K562 (cell line): ENCODE results near the gene P3H1. TPM values are rescaled to one million over a fixed set of nuclear protein-coding genes. Genes with fewer than 3 reads are reported as not detected.

Experiments
- AFF1 ChIP-seq, 2 experiments: fragments of 450-650 bp; IDR thresholded peaks; 2 replicates each; pipeline ENCODE4 v1.6.1; 2018; ENCODE audit warnings: mild to moderate bottlenecking in 2 of 2, low read depth in 1 of 2; ENCODE audit not compliant: partially characterized antibody in 2 of 2
- BCL6 ChIP-seq: fragments of 250-450 bp; sonication (Bioruptor Pico); IDR thresholded peaks from 2 replicates; pipeline ENCODE4 v1.4.0; 2020
- DPF2 ChIP-seq: fragments of 450-650 bp; IDR thresholded peaks from 2 replicates; pipeline ENCODE4 v1.6.1; 2016
- ILF3 ChIP-seq: fragments of 450-650 bp; IDR thresholded peaks from 2 replicates; pipeline ENCODE4 v1.6.1; 2018; ENCODE audit warnings: antibody characterized with exemption, mild to moderate bottlenecking, moderate library complexity, borderline replicate concordance
- NBN ChIP-seq: fragments of 450-650 bp; IDR thresholded peaks from 2 replicates; pipeline ENCODE4 v1.6.1; 2016; ENCODE audit warnings: low read depth, mild to moderate bottlenecking
- PREB ChIP-seq: sonication (generic); formaldehyde crosslinking; IDR thresholded peaks from 2 replicates; pipeline ENCODE4 v1.8.1; 2023; ENCODE audit warnings: mild to moderate bottlenecking, missing genetic modification reagents
- RBM25 ChIP-seq: fragments of 200-400 bp; formaldehyde crosslinking; IDR thresholded peaks from 2 replicates; pipeline ENCODE4 v1.6.1; 2018; ENCODE audit warnings: low read length, low read depth, moderate library complexity; ENCODE audit not compliant: severe bottlenecking
- SIX5 ChIP-seq, 2 experiments: IDR thresholded peaks; 2 replicates each; pipeline ENCODE4 v1.6.1; 2011; ENCODE audit warnings: low read length in 2 of 2, borderline replicate concordance in 1 of 2, low read depth in 1 of 2, mild to moderate bottlenecking in 1 of 2, moderate library complexity in 1 of 2; ENCODE audit not compliant: insufficient read depth in 1 of 2
- STAT5A ChIP-seq: IDR thresholded peaks from 2 replicates; pipeline ENCODE4 v1.6.1; 2012; ENCODE audit warnings: low read length, inconsistent platforms, borderline replicate concordance
- TEAD4 ChIP-seq, 2 experiments: sonication (generic) in 1 of 2; formaldehyde crosslinking in 1 of 2; IDR thresholded peaks; 2 replicates each; pipeline versions ENCODE4 v1.6.1 to v1.8.0; 2012 to 2022; ENCODE audit warnings: borderline replicate concordance in 1 of 2, inconsistent platforms in 1 of 2, low read length in 1 of 2, mild to moderate bottlenecking in 1 of 2, missing genetic modification reagents in 1 of 2
- ZBTB2 ChIP-seq: fragments of 450-650 bp; IDR thresholded peaks from 2 replicates; pipeline ENCODE4 v1.6.1; 2016; ENCODE audit warnings: antibody characterized with exemption
- ZBTB43 ChIP-seq: sonication (generic); formaldehyde crosslinking; IDR thresholded peaks from 2 replicates; pipeline ENCODE4 v1.8.0; 2023; ENCODE audit warnings: mild to moderate bottlenecking, missing genetic modification reagents
- ZNF707 ChIP-seq: fragments of 250-450 bp; sonication (Bioruptor Pico); conservative IDR thresholded peaks from 2 replicates; pipeline ENCODE4 v1.8.0; 2022; ENCODE audit warnings: inconsistent platforms, mild to moderate bottlenecking, moderate library complexity
- polyA plus RNA-seq, 8 experiments: library from polyadenylated mRNA; depleted of rRNA in 4 of 8; stranded (reverse) in 5 of 8; unstranded in 3 of 8; fragments of >200 nt; fragmentation: Nextera tagmentation in 2 of 8; fragmentation: Illumina TruSeq in 1 of 8; extraction: Ambion mirVana in 2 of 8; extraction: Trizol in 1 of 8; gene quantifications; 2 replicates each; pipeline versions ENCODE4 v1.2.1 to v1.2.3, GENCODE V29; 2011 to 2014; ENCODE audit warnings: inconsistent platforms in 1 of 8, missing spikeins in 1 of 8
- total RNA-seq, 7 experiments: library from RNA; depleted of rRNA in 6 of 7; stranded (reverse); fragments of >200 nt in 6 of 7; fragmentation: Illumina TruSeq in 2 of 7; extraction: Trizol in 2 of 7; gene quantifications; 2 replicates each; pipeline versions ENCODE4 v1.2.1 to v1.2.3, GENCODE V29; 2011 to 2021; ENCODE audit warnings: low replicate concordance in 1 of 7
- TF ChIP-seq, protein P1 (sequence below): fragments of 250-450 bp; sonication (Bioruptor Pico); IDR thresholded peaks from 2 replicates; pipeline ENCODE4 v1.9.0; 2021; ENCODE audit warnings: mild to moderate bottlenecking, inconsistent platforms
- TF ChIP-seq, protein P2 (sequence below): fragments of 450-650 bp; IDR thresholded peaks from 2 replicates; pipeline ENCODE4 v1.6.1; 2014; ENCODE audit warnings: low read depth, mild to moderate bottlenecking, moderate library complexity, borderline replicate concordance

P3H1 gene
- total and polyA plus RNA-seq, 9 of the 15 experiments (the other 6 are each of a cell fraction or from before 2014, with no cell fraction given), result 1.7 to 81.7 (median 45.7) TPM

DNA sequence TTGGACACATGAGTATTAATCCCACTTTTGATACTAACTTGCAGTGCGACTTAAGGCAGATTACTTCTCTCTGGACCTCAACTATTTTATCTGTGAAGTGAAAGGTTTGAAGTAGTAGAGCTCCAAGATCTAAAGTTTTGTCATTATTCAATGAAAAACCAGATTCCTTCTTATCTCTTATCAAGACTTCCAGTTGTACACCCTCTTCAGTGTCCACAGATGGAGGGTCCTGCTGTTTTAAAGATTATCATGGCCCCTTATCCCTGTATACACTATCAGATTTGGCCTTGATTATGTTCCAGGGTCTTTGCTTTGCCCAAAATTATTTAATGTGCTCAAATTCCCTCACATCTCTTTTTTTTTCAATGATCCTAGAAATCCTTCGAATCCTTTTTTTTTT is 1.3 kb upstream of the P3H1 start (continued):
- TF ChIP-seq ZBTB2 (no peak), SIX5 (IDR thresholded peaks at IDR 0.05; ENCODE audit: borderline replicate concordance in 1 of 2, insufficient read depth in 1 of 2, low read depth in 1 of 2, low read length in 2 of 2) (no peak), STAT5A (0 out of 2 replicates have a peak, but pooled peaks have one; percentile 17), ZNF707 (CRISPR knock-in tag) (no peak), NBN (no peak), TEAD4 (IDR thresholded peaks at IDR 0.05; ENCODE audit: low read length) (peak; percentile 49; the same call in 1 of the 2 replicates), TEAD4 (CRISPR knock-in tag; IDR thresholded peaks at IDR 0.05; ENCODE audit: borderline replicate concordance) (no peak), ILF3 (no peak), DPF2 (0 out of 2 replicates have a peak, but pooled peaks have one; percentile 13), PREB (CRISPR knock-in tag) (no peak), ZBTB43 (no peak), AFF1 (IDR thresholded peaks at IDR 0.05; ENCODE audit: low read depth in 1 of 2, partially characterized antibody in 2 of 2) (no peak), RBM25 (no peak), BCL6 (CRISPR knock-in tag) (no peak)
- TF ChIP-seq, protein P1, sequence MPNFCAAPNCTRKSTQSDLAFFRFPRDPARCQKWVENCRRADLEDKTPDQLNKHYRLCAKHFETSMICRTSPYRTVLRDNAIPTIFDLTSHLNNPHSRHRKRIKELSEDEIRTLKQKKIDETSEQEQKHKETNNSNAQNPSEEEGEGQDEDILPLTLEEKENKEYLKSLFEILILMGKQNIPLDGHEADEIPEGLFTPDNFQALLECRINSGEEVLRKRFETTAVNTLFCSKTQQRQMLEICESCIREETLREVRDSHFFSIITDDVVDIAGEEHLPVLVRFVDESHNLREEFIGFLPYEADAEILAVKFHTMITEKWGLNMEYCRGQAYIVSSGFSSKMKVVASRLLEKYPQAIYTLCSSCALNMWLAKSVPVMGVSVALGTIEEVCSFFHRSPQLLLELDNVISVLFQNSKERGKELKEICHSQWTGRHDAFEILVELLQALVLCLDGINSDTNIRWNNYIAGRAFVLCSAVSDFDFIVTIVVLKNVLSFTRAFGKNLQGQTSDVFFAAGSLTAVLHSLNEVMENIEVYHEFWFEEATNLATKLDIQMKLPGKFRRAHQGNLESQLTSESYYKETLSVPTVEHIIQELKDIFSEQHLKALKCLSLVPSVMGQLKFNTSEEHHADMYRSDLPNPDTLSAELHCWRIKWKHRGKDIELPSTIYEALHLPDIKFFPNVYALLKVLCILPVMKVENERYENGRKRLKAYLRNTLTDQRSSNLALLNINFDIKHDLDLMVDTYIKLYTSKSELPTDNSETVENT (CRISPR knock-in tag), result no peak
- TF ChIP-seq, protein P2, sequence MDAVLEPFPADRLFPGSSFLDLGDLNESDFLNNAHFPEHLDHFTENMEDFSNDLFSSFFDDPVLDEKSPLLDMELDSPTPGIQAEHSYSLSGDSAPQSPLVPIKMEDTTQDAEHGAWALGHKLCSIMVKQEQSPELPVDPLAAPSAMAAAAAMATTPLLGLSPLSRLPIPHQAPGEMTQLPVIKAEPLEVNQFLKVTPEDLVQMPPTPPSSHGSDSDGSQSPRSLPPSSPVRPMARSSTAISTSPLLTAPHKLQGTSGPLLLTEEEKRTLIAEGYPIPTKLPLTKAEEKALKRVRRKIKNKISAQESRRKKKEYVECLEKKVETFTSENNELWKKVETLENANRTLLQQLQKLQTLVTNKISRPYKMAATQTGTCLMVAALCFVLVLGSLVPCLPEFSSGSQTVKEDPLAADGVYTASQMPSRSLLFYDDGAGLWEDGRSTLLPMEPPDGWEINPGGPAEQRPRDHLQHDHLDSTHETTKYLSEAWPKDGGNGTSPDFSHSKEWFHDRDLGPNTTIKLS, result no peak
